K562 (cell line): ENCODE data around the gene BIRC3. TPM values are rescaled to one million over a fixed set of nuclear protein-coding genes. Genes with fewer than 3 reads are reported as not detected.

Experiments used
- ATAC-seq: fragments of 200-7000 bp; cut with Tn5 transposase; 3 replicates; pipeline ENCODE4 v1.9.1; 2020; ENCODE audit warnings: moderate library complexity
- BruUV-seq: library from RNA; stranded (reverse); fragments of 400-500 nt; replicated peaks from 2 replicates; lab custom pipeline; 2021; lab: Mats Ljungman, UMichigan
- CTCF ChIA-PET: fragments of 300-600 bp; formaldehyde crosslinking; extraction: SDS; loops from one replicate; lab custom pipeline; 2021; ENCODE audit warnings: low intra/inter-chr PET ratio; lab: Yijun Ruan, JAX
- POLR2A ChIA-PET: fragments of 300-600, 350-650 bp; sonication (Branson Sonifier 250); formaldehyde crosslinking; extraction: SDS; loops from one replicate; lab custom pipeline; 2021; ENCODE audit warnings: antibody characterized with exemption, inconsistent platforms; lab: Yijun Ruan, JAX
- DNase-seq, 4 experiments: peaks; one replicate each; pipeline versions ENCODE4 v3.0.0 to v3.0.0-alpha.2; 2011 to 2018; ENCODE audit warnings: low spot score in 3 of 4, mixed read lengths in 3 of 4; ENCODE audit errors: extremely low read depth in 1 of 4
- FAIRE-seq: peaks from 2 replicates; lab custom pipeline; 2011; peaks lifted over from hg19 to GRCh38; lab: Jason Lieb, UNC
- H2AFZ ChIP-seq: 2 replicates; pipeline ENCODE4 v1.6.0; 2011; ENCODE audit warnings: low read depth, low read length, control low read depth, inconsistent platforms
- H3K27ac ChIP-seq: fragments of 200-600 bp; 3 replicates; pipeline ENCODE4 v1.8.0; 2011; ENCODE audit warnings: low read depth, mild to moderate bottlenecking, control low read depth, inconsistent platforms, low read length, moderate library complexity, mixed read lengths; ENCODE audit errors: extremely low read depth
- H3K27me3 ChIP-seq, 2 experiments: fragments of 300-600 bp in 1 of 2; 2 replicates in 1 of 2; 3 replicates in 1 of 2; pipeline versions ENCODE4 v1.6.0 to v1.8.0; 2011; ENCODE audit warnings: inconsistent platforms in 2 of 2, low read length in 2 of 2, mild to moderate bottlenecking in 1 of 2, mixed read lengths in 1 of 2, moderate library complexity in 1 of 2; ENCODE audit not compliant: control insufficient read depth in 2 of 2, insufficient read depth in 2 of 2
- H3K36me3 ChIP-seq: fragments of 300-600 bp; 3 replicates; pipeline ENCODE4 v1.8.0; 2011; ENCODE audit warnings: mild to moderate bottlenecking, low read length, inconsistent platforms; ENCODE audit not compliant: control insufficient read depth, insufficient read depth
- H3K4me1 ChIP-seq, 2 experiments: fragments of 200-600 bp in 1 of 2; replicated peaks in 1 of 2; 2 replicates in 1 of 2; 3 replicates in 1 of 2; pipeline versions ENCODE4 v1.5.1 to v1.8.0; 2011; ENCODE audit warnings: inconsistent platforms in 2 of 2, low read length in 2 of 2, mild to moderate bottlenecking in 1 of 2, mixed read lengths in 1 of 2, moderate library complexity in 1 of 2; ENCODE audit not compliant: control insufficient read depth in 2 of 2, insufficient read depth in 2 of 2
- H3K4me2 ChIP-seq: 2 replicates; pipeline ENCODE4 v1.6.1; 2011; ENCODE audit warnings: low read length, control low read depth, inconsistent platforms, mixed read lengths; ENCODE audit not compliant: insufficient read depth
- H3K4me3 ChIP-seq: fragments of 200-600 bp; sonication (generic), shearing (Covaris generic); 2 replicates; pipeline ENCODE4 v1.5.1; 2016; ENCODE audit warnings: control low read depth, inconsistent platforms
- H3K79me2 ChIP-seq: fragments of 200-600 bp; 3 replicates; pipeline ENCODE4 v1.8.0; 2011; ENCODE audit warnings: low read length, inconsistent platforms; ENCODE audit not compliant: control insufficient read depth, insufficient read depth
- H3K9ac ChIP-seq, 2 experiments: 2 replicates each; pipeline versions ENCODE4 v1.6.0 to v1.6.1; 2011; ENCODE audit warnings: low read depth in 2 of 2, low read length in 2 of 2, control low read depth in 1 of 2, inconsistent platforms in 1 of 2, mild to moderate bottlenecking in 1 of 2, mixed read lengths in 1 of 2; ENCODE audit not compliant: insufficient read depth in 1 of 2
- H3K9me1 ChIP-seq: one replicate; pipeline ENCODE4 v1.6.0; 2011; ENCODE audit warnings: inconsistent platforms, mild to moderate bottlenecking, low read length, moderate library complexity; ENCODE audit not compliant: control insufficient read depth, insufficient read depth
- H3K9me3 ChIP-seq: replicated peaks from 2 replicates; pipeline ENCODE4 v1.5.1; 2011; ENCODE audit warnings: low read depth, low read length, inconsistent platforms; ENCODE audit not compliant: control insufficient read depth, insufficient read depth
- H4K20me1 ChIP-seq: replicated peaks from 2 replicates; pipeline ENCODE4 v1.6.1; 2011; ENCODE audit warnings: low read length, inconsistent platforms, mixed read lengths; ENCODE audit not compliant: control insufficient read depth, insufficient read depth
- CEBPZ ChIP-seq: fragments of 150-350 bp; IDR thresholded peaks from 2 replicates; pipeline ENCODE4 v1.6.1; 2014; ENCODE audit warnings: low read depth, mild to moderate bottlenecking, low read length, borderline replicate concordance
- E2F3 ChIP-seq: fragments of 250-450 bp; sonication (Bioruptor Pico); IDR thresholded peaks from 2 replicates; pipeline ENCODE4 v1.4.0; 2020; ENCODE audit warnings: mild to moderate bottlenecking
- IRF1 ChIP-seq: sonication (generic); formaldehyde crosslinking; IDR thresholded peaks from 2 replicates; pipeline ENCODE4 v1.8.0; 2022; ENCODE audit warnings: missing genetic modification reagents, mild to moderate bottlenecking, borderline replicate concordance
- IRF2 ChIP-seq: sonication (generic); formaldehyde crosslinking; IDR thresholded peaks from 2 replicates; pipeline ENCODE4 v1.8.1; 2022; ENCODE audit warnings: mild to moderate bottlenecking, missing genetic modification reagents
- MYNN ChIP-seq, 2 experiments: sonication (generic); formaldehyde crosslinking in 1 of 2; IDR thresholded peaks; 2 replicates each; pipeline versions ENCODE4 v1.5.0 to v1.6.1; 2016 to 2020; ENCODE audit warnings: antibody characterized with exemption in 1 of 2, missing genetic modification reagents in 1 of 2
- NCOA4 ChIP-seq: fragments of 450-650 bp; IDR thresholded peaks from 2 replicates; pipeline ENCODE4 v1.6.1; 2018; ENCODE audit warnings: mild to moderate bottlenecking; ENCODE audit not compliant: partially characterized antibody
- POLR2A ChIP-seq: fragments of 450-650 bp; conservative IDR thresholded peaks from 2 replicates; pipeline ENCODE4 v1.6.1; 2016
- SMARCB1 ChIP-seq: IDR thresholded peaks from 2 replicates; pipeline ENCODE4 v1.6.1; 2011; ENCODE audit warnings: improper control_type of control experiment, low read depth; ENCODE audit not compliant: insufficient read length
- TAF9B ChIP-seq: fragments of 450-650 bp; IDR thresholded peaks from 2 replicates; pipeline ENCODE4 v1.6.1; 2018; ENCODE audit warnings: mild to moderate bottlenecking; ENCODE audit not compliant: partially characterized antibody
- ZNF347 ChIP-seq: fragments of 450-650 bp; formaldehyde crosslinking; IDR thresholded peaks from 2 replicates; pipeline ENCODE4 v1.4.0; 2020; ENCODE audit warnings: low read depth, mild to moderate bottlenecking, moderate library complexity
- WGBS: fragments of 100-300 bp; shearing (Covaris generic); methylation state at CpG from one replicate; pipeline ENCODE4 v1.1.6; 2016; ENCODE audit warnings: low coverage, mixed read lengths; ENCODE audit not compliant: insufficient coverage; ENCODE audit errors: missing lambda C conversion rate; 5-methylcytosine and 5-hydroxymethylcytosine counted together
- in situ Hi-C: fragments of 300-500 bp; cut with MboI; formaldehyde crosslinking; loops from 4 replicates; pipeline ENCODE4 v1.15.0; 2018; ENCODE audit warnings: inconsistent platforms, mixed read lengths
- intact Hi-C: fragments of 100-400 bp; cut with micrococcal nuclease; formaldehyde crosslinking; loops from 2 replicates; pipeline ENCODE4 v1.14.2; 2022
- polyA plus RNA-seq, 8 experiments: library from polyadenylated mRNA; depleted of rRNA in 4 of 8; stranded (reverse) in 5 of 8; unstranded in 3 of 8; fragments of >200 nt; fragmentation: Nextera tagmentation in 2 of 8; fragmentation: Illumina TruSeq in 1 of 8; extraction: Ambion mirVana in 2 of 8; extraction: Trizol in 1 of 8; gene quantifications; 2 replicates each; pipeline versions ENCODE4 v1.2.1 to v1.2.3, GENCODE V29; 2011 to 2014; ENCODE audit warnings: inconsistent platforms in 1 of 8, missing spikeins in 1 of 8
- total RNA-seq, 7 experiments: library from RNA; depleted of rRNA in 6 of 7; stranded (reverse); fragments of >200 nt in 6 of 7; fragmentation: Illumina TruSeq in 2 of 7; extraction: Trizol in 2 of 7; gene quantifications; 2 replicates each; pipeline versions ENCODE4 v1.2.1 to v1.2.3, GENCODE V29; 2011 to 2021; ENCODE audit warnings: low replicate concordance in 1 of 7
- TF ChIP-seq, protein P1 (sequence below): fragments of 450-650 bp; IDR thresholded peaks from 2 replicates; pipeline ENCODE4 v1.7.0; 2016; ENCODE audit warnings: borderline replicate concordance

BIRC3 gene
- total and polyA plus RNA-seq, 9 of the 15 experiments (the other 6 are each of a cell fraction or from before 2014, with no cell fraction given), result 0.08 to 0.42 (median 0.18) TPM

GRCh38 chr11:102302241-102302640 is 15.0 kb upstream of the BIRC3 start:
- no peak overlapping the region for H2AFZ ChIP-seq
- no TSS peak for BruUV-seq
- TF ChIP-seq NCOA4 (no peak), E2F3 (CRISPR knock-in tag) (no peak), IRF1 (CRISPR knock-in tag) (no peak), IRF2 (CRISPR knock-in tag) (no peak), POLR2A (no peak), TAF9B (no peak), ZNF347 (CRISPR knock-in tag) (no peak), SMARCB1 (no peak), CEBPZ (no peak), MYNN (IDR thresholded peaks at IDR 0.05) (no peak), MYNN (CRISPR knock-in tag; IDR thresholded peaks at IDR 0.05) (no peak)
- TF ChIP-seq, protein P1, sequence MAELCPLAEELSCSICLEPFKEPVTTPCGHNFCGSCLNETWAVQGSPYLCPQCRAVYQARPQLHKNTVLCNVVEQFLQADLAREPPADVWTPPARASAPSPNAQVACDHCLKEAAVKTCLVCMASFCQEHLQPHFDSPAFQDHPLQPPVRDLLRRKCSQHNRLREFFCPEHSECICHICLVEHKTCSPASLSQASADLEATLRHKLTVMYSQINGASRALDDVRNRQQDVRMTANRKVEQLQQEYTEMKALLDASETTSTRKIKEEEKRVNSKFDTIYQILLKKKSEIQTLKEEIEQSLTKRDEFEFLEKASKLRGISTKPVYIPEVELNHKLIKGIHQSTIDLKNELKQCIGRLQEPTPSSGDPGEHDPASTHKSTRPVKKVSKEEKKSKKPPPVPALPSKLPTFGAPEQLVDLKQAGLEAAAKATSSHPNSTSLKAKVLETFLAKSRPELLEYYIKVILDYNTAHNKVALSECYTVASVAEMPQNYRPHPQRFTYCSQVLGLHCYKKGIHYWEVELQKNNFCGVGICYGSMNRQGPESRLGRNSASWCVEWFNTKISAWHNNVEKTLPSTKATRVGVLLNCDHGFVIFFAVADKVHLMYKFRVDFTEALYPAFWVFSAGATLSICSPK, result no peak
- H3K4me2 ChIP-seq, result no peak overlapping the region
- ChIA-PET POLR2A (no interaction called here), CTCF (no interaction called here)
- H3K36me3 ChIP-seq, result no peaks in the 10 kb centered on the region
- FAIRE-seq, result no peak
- no peak for DNase-seq
- intact Hi-C loops (no loop called here), in situ Hi-C loops (no loop called here)
- WGBS, result 0% methylated on average over 1 of the region's 1 CpG
- H3K79me2 ChIP-seq, result no peaks in the 10 kb centered on the region
- H3K9ac ChIP-seq, result no peak overlapping the region
- H3K27me3 ChIP-seq, result no peaks in the 10 kb centered on the region; a peak in 1 of 5 replicates
- no peaks in the 10 kb centered on the region for H4K20me1 ChIP-seq
- no peaks in the 10 kb centered on the region for H3K9me1 ChIP-seq
- ATAC-seq, result no peak
- H3K4me1 ChIP-seq, result peaks cover 0 to 16% of the 10 kb centered on the region in 2 experiments; a peak in 1 of 5 replicates
- no peak overlapping the region for H3K27ac ChIP-seq
- H3K9me3 ChIP-seq, result no peaks in the 10 kb centered on the region
- no peak overlapping the region for H3K4me3 ChIP-seq
